ENCODE data around the gene TPM3. TPM values are rescaled to one million over a fixed set of nuclear protein-coding genes. Genes with fewer than 3 reads are reported as not detected.

Gene TPM3
- total and polyA plus RNA-seq, 2 donors (not counting 1 experiment from before 2014, with no cell fraction given), result 215 to 842 TPM

GRCh38 chr1:154167461-154167860 lies 24.4 kb downstream of the TPM3 start:
- no peaks in the 10 kb centered on the region for H4K20me1 ChIP-seq (ENCODE audit: control insufficient read depth, extremely low read depth, insufficient read depth, low read length)
- DNase-seq (ENCODE audit: low read depth in 2 of 2), result no peak
- H2AFZ ChIP-seq (ENCODE audit: low read length), result no peak overlapping the region
- no peaks in the 10 kb centered on the region for H3K4me1 ChIP-seq (ENCODE audit: control insufficient read depth, extremely low read depth, insufficient read depth, low read length)
- no peak overlapping the region for H3K4me2 ChIP-seq (ENCODE audit: extremely low read depth, insufficient read depth, low read length)
- H3K9me3 ChIP-seq (ENCODE audit: control insufficient read depth, insufficient read depth, low read depth, low read length), result no peaks in the 10 kb centered on the region
- TF ChIP-seq, protein P1, sequence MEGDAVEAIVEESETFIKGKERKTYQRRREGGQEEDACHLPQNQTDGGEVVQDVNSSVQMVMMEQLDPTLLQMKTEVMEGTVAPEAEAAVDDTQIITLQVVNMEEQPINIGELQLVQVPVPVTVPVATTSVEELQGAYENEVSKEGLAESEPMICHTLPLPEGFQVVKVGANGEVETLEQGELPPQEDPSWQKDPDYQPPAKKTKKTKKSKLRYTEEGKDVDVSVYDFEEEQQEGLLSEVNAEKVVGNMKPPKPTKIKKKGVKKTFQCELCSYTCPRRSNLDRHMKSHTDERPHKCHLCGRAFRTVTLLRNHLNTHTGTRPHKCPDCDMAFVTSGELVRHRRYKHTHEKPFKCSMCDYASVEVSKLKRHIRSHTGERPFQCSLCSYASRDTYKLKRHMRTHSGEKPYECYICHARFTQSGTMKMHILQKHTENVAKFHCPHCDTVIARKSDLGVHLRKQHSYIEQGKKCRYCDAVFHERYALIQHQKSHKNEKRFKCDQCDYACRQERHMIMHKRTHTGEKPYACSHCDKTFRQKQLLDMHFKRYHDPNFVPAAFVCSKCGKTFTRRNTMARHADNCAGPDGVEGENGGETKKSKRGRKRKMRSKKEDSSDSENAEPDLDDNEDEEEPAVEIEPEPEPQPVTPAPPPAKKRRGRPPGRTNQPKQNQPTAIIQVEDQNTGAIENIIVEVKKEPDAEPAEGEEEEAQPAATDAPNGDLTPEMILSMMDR (conservative IDR thresholded peaks at IDR 0.05 in 1 of 2, IDR thresholded peaks at IDR 0.05 in 1 of 2; ENCODE audit: low read depth in 1 of 2, low read length in 2 of 2), result no peak
- TF ChIP-seq EZH2 (IDR thresholded peaks at IDR 0.05; ENCODE audit: low read length, missing control alignments), result no peak
- no peak overlapping the region for H3K4me3 ChIP-seq (replicated peaks in 1 of 4; ENCODE audit: control extremely low read depth in 1 of 4, insufficient read depth in 1 of 4, low read depth in 3 of 4, low read length in 4 of 4)
- peaks cover 34% of the 10 kb centered on the region for H3K36me3 ChIP-seq (ENCODE audit: control insufficient read depth, insufficient read depth, low read length)
- H3K27ac ChIP-seq (ENCODE audit: insufficient read depth, low read length), result no peak overlapping the region
- no peaks in the 10 kb centered on the region for H3K27me3 ChIP-seq (ENCODE audit: control insufficient read depth, insufficient read depth, low read length)
- H3K79me2 ChIP-seq (ENCODE audit: control insufficient read depth, insufficient read depth, low read length), result peaks cover 30% of the 10 kb centered on the region
- no peak overlapping the region for H3K9ac ChIP-seq (ENCODE audit: insufficient read depth, low read length)

- H4K20me1 ChIP-seq (ENCODE audit: control insufficient read depth, extremely low read depth, insufficient read depth, low read length), result no peaks in the 10 kb centered on the region
These were observed 25.7 kb downstream of the TPM3 start for GRCh38 chr1:154166207-154166606.

DNA sequence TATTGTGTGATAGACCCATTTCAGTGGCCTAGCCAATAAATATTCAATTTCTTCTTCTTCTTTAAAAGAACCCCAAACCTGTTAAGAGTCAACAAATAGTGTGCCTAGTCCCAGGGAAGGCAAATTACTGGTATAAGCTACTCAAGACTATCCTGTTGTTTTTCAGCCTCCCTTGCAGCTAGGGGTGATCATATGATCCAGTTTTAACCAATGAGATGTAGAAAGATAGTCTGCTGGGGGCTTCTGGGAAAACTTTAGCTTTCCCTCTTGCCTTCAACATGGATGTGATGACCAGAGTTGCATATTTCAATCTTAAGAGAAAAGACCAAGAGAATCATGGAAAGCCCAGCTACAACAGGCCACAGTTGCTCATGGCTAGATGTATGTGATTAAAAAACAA lies 32.3 kb downstream of the TPM3 start:
- H2AFZ ChIP-seq (ENCODE audit: low read length), result no peak overlapping the region
- DNase-seq (ENCODE audit: low read depth in 2 of 2), result no peak
- H3K4me3 ChIP-seq (replicated peaks in 1 of 4; ENCODE audit: control extremely low read depth in 1 of 4, insufficient read depth in 1 of 4, low read depth in 3 of 4, low read length in 4 of 4), result no peak overlapping the region
- no peak overlapping the region for H3K9ac ChIP-seq (ENCODE audit: insufficient read depth, low read length)
- H3K36me3 ChIP-seq (ENCODE audit: control insufficient read depth, insufficient read depth, low read length), result peaks cover 8% of the 10 kb centered on the region
- no peaks in the 10 kb centered on the region for H3K27me3 ChIP-seq (ENCODE audit: control insufficient read depth, insufficient read depth, low read length)
- H3K9me3 ChIP-seq (ENCODE audit: control insufficient read depth, insufficient read depth, low read depth, low read length), result no peaks in the 10 kb centered on the region
- no peak overlapping the region for H3K4me2 ChIP-seq (ENCODE audit: extremely low read depth, insufficient read depth, low read length)
- no peak for TF ChIP-seq EZH2 (IDR thresholded peaks at IDR 0.05; ENCODE audit: low read length, missing control alignments)
- TF ChIP-seq, protein P1 (conservative IDR thresholded peaks at IDR 0.05 in 1 of 2, IDR thresholded peaks at IDR 0.05 in 1 of 2; ENCODE audit: low read depth in 1 of 2, low read length in 2 of 2), result no peak
- H3K27ac ChIP-seq (ENCODE audit: insufficient read depth, low read length), result no peak overlapping the region
- peaks cover 9% of the 10 kb centered on the region for H3K4me1 ChIP-seq (ENCODE audit: control insufficient read depth, extremely low read depth, insufficient read depth, low read length)
- H3K79me2 ChIP-seq (ENCODE audit: control insufficient read depth, insufficient read depth, low read length), result peaks cover 12% of the 10 kb centered on the region
- no peaks in the 10 kb centered on the region for H4K20me1 ChIP-seq (ENCODE audit: control insufficient read depth, extremely low read depth, insufficient read depth, low read length)

More at GRCh38 chr1:154166207-154166606, 25.7 kb downstream of the TPM3 start:
- Histone ChIP-seq H3K4me3 (replicated peaks in 1 of 4; ENCODE audit: control extremely low read depth in 1 of 4, insufficient read depth in 1 of 4, low read depth in 3 of 4, low read length in 4 of 4) (no peak overlapping the region), H3K4me1 (ENCODE audit: control insufficient read depth, extremely low read depth, insufficient read depth, low read length) (no peaks in the 10 kb centered on the region), H3K9me3 (ENCODE audit: control insufficient read depth, insufficient read depth, low read depth, low read length) (no peaks in the 10 kb centered on the region), H3K4me2 (ENCODE audit: extremely low read depth, insufficient read depth, low read length) (no peak overlapping the region), H2AFZ (ENCODE audit: low read length) (no peak overlapping the region), H3K36me3 (ENCODE audit: control insufficient read depth, insufficient read depth, low read length) (peaks cover 29% of the 10 kb centered on the region), H3K27me3 (ENCODE audit: control insufficient read depth, insufficient read depth, low read length) (no peaks in the 10 kb centered on the region), H3K9ac (ENCODE audit: insufficient read depth, low read length) (no peak overlapping the region), H3K79me2 (ENCODE audit: control insufficient read depth, insufficient read depth, low read length) (peaks cover 23% of the 10 kb centered on the region), H3K27ac (ENCODE audit: insufficient read depth, low read length) (no peak overlapping the region)
- DNase-seq (ENCODE audit: low read depth in 2 of 2), result no peak
- no peak for TF ChIP-seq EZH2 (IDR thresholded peaks at IDR 0.05; ENCODE audit: low read length, missing control alignments)
- TF ChIP-seq, protein P1 (conservative IDR thresholded peaks at IDR 0.05 in 1 of 2, IDR thresholded peaks at IDR 0.05 in 1 of 2; ENCODE audit: low read depth in 1 of 2, low read length in 2 of 2), result no peak

Data from fibroblast of lung (primary cell).